GM19395 (cell line): ENCODE results near the gene CTSK.
"Not testable (repeated sequence)": the region's sequence is repeated elsewhere in the genome, so short reads cannot be mapped to it uniquely, and the experiment has no call there.

Experiments
- ATAC-seq: cut with Tn5 transposase; IDR thresholded peaks from one replicate; pipeline ENCODE4 v1.9.1; 2021; ENCODE audit warnings: mild to moderate bottlenecking, moderate library complexity; ENCODE audit not compliant: unreplicated experiment

CTSK gene

GRCh38 chr1:150807249-150808023 lies 624 bp downstream of the CTSK start:
- no peak for ATAC-seq

GRCh38 chr1:150805899-150806298 lies 2.2 kb downstream of the CTSK start:
- ATAC-seq, result no peak

GRCh38 chr1:150804671-150805070 lies 3.4 kb downstream of the CTSK start:
- no peak for ATAC-seq

DNA sequence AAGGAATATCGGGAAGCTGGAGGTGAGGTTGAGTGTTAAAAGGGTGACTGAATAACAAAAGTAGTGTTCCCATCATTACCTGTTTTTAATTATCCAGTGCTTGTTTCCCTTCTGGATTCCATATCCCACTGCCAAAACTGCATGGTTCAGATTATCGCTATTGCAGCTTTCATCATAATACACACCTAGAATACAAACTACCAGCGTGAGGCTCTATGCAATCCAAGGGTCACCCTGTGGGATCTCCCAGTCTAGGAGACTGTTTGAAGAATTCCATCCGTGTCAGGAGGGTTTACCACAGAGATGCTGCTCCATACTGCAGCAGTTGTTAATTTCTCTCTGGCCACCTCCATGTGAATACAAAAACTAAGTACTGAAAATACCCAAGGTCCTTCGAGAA lies 9.0 kb downstream of the CTSK start:
- ATAC-seq, result no peak

DNA sequence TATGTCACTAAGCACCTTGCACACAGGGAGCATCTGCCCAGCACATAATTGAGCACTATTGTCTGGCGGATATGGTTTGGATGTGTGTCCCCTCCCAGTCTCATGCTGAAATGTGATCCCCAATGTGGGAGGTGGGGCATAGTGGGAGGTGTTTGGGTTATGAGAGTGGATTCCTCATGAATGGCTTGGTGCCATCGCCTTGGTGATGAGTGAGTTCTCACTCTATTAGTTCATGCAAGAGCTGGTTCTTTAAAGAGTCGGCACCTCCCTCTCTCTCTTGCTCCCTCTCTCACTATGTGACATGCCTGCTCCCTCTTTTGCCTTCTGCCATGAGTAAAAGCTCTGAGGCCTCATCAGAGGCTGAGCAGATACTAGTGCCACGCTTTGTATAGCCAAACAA lies 9.5 kb downstream of the CTSK start:
- no peak for ATAC-seq

DNA sequence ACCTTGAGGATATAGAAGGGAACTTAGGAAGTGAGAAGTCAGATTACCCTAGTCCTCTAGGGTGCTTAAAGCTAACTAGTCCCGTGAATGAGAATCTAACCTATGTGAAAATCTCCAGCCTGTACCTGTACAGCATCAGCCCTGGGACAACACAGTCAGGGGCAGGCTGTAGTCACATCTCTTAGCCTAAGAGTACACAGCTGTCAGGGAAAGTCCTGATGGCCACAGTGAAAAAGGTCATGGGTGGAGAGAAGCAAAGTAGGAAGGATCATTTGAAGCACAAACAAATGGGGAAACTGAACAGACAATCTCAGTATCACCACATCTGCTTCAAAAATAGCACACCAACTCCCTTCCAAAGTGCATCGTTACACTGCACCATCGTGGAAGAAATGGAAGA lies 11.7 kb downstream of the CTSK start:
- no peak for ATAC-seq

GRCh38 chr1:150793778-150794177 lies 14.3 kb downstream of the CTSK start:
- not testable (repeated sequence) for ATAC-seq

- no peak for ATAC-seq
Observed at GRCh38 chr1:150793221-150793620, 14.8 kb downstream of the CTSK start.

DNA sequence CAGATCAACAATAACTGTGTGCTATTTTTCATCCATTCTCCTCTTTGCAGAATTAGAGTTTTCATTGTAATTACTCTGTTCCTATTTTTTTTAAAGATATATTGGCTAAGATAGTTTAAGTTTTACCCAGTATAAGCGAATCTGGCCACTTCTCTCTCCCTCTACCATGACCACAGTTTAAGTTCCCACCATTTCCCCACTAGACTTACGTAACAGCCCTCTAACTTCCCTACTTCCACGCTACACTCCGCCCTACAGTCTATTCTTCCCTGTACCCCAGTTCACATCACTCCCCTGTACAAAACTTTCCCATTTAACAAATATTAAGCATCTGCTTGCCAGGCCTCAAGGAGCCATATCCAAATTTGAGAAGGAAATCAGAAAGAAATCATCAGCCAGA lies 16.5 kb downstream of the CTSK start:
- ATAC-seq, result no peak

DNA sequence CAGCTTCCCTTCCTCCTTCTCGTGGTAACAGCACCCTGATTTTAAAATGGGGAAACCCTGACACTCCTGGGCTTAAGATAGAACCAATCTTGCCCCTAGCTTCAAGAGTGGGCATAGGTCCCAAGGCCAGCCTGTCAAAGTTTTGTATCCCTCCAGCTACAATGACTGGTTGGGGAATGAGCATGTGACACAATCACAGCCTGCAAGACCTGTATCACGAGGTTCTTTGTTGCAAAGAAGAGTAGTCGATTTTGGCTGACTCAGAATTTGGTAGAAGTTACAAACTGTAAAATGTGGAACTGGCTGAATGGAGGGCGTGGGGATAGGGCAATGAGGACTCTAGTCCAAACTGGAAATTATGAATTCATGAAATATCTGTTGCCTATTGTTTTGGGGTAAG lies 18.7 kb downstream of the CTSK start:
- ATAC-seq, result no peak

DNA sequence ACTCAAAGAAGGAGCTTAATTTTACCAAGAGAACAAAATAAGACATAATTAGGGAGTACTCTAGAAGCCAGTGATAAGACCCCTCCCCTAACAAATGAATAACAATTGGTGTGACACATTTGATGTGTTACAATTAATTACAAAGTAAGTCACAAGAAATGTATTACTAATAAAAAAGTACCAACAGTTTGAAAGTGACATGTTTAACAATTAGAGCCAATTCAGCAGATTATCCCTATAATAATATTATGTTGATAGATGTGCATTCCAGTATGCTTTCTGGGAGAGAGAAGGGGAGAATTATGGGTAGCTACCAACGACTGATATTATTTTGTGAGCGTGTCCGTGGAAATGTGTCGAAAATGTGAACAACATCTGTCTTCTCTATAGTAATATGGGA lies 19.1 kb downstream of the CTSK start:
- ATAC-seq, result no peak

DNA sequence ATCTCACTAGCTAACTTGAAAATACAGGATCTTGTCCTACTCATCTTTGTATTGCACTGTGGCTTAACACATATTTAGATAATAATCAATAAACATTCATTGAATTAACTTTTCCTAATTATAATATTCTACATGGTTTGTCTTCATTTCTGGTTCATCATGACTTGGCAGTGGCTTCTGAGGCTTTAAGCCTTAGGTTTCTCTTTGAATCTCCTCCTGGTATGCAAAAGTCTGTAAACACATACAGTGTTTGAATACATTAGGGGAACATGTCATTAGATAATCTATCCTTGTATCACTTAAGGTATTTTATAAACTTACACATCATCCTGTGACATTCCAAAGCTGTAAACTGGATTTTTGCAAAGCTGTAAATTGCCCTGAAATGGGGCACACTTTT lies 20.6 kb downstream of the CTSK start:
- ATAC-seq, result no peak

- no peak for ATAC-seq
Observed at GRCh38 chr1:150780510-150780909, 27.6 kb downstream of the CTSK start.

- ATAC-seq, result no peak
Observed at GRCh38 chr1:150778409-150778808, 29.7 kb downstream of the CTSK start.

- no peak for ATAC-seq
Observed at GRCh38 chr1:150777544-150777943, 30.5 kb downstream of the CTSK start.

GRCh38 chr1:150775931-150776505 lies 32.0 kb downstream of the CTSK start:
- ATAC-seq, result not testable (repeated sequence)

DNA sequence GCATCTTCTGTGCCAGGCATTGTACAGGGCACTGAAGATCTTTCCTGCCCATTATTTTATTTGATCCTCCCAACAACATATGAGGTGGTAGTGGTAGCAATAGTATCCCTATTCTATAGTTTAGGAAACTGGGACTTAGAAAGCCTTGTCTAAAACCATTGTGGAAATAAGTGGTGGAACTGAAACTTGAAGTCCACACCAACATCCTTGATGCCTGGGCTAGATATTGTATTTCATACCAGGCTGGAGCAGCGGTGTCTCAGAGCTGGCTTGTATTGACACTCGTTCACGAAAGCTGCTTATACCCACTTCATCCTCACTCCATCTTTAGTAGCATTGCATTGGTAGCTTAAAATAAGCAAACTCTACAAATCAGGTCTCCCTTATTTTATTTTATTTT lies 32.8 kb downstream of the CTSK start:
- no peak for ATAC-seq

DNA sequence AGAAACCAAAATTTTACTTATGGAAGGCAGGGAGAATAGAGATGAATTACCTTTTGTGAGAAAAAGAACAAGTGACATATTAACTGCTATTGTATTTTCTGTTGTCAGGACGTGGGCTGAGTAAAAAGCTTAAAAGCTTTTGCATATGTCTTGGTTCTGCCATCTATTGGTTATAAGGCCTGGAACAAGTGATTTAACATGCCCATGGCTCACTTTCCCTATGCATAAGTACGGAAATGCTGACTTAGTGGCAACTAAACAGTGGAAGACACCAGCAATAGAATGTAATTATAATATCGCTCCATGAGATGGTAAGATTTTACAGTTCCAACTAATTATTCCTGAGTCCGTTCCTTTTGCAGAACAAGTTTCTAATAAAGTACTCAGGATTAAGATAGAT lies 35.7 kb downstream of the CTSK start:
- no peak for ATAC-seq

DNA sequence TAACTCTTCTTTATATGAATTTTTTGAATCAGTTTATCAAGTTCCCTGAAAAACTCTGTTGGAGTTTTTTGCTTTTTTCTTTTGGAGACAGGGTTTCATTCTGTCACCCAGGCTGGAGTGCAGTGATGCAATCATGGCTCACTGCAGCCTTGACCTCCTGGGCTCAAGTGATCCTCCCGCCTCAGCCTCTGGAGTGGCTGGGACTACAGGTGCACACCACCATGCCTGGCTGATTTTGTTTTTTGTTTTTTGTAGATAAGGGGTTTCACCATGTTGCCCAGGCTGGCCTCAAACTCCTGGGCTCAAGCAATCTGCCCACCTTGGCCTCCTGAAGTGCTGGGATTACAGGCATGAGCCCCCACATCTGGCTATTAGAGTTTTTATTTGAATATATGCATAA lies 40.4 kb downstream of the CTSK start:
- not testable (repeated sequence) for ATAC-seq

- peak; percentile 15 for ATAC-seq
Observed at GRCh38 chr1:150765977-150766301, 42.1 kb downstream of the CTSK start.

GRCh38 chr1:150765296-150765976 lies 42.6 kb downstream of the CTSK start, which contains the start of gene CTSS:
Gene CTSS (minus strand): TSS chr1:150765778. CDS start chr1:150764763, 1,015 bp downstream.
- peak; percentile 84 for ATAC-seq

GRCh38 chr1:150764617-150765101 lies 43.4 kb downstream of the CTSK start:
- ATAC-seq, result no peak
